Measurements from ENCODE around the gene CLCN4.

DNA sequence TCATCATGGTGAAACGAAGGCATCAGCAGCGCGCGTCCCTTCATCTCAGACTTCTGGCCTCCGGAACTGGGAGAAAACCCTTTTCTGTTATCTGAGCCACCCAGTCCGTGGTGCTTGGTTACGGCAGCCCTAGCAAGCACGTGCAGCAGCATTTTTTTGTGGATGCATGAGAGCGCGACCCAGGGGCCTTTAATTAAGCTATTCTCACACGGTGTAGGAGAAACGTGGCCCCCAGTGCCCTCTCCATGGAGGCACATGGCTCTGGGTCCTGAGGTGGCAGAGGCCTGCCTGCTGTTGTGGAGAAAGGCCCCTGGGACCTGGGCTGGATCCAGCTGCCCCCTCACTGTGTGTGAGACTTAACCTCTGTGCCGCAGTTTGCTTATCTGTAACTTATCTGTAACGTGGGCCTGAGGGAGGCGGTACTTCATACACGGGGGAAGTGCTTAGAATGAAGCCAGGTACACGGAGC, 9.5 kb downstream of the CLCN4 start:
- no peak for TF ChIP-seq POLR2AphosphoS5 (IDR thresholded peaks at IDR 0.05; ENCODE audit: low read length)
- no peak for TF ChIP-seq POLR2A (IDR thresholded peaks at IDR 0.05; ENCODE audit: low read depth, low read length)
- TF ChIP-seq, protein P1, sequence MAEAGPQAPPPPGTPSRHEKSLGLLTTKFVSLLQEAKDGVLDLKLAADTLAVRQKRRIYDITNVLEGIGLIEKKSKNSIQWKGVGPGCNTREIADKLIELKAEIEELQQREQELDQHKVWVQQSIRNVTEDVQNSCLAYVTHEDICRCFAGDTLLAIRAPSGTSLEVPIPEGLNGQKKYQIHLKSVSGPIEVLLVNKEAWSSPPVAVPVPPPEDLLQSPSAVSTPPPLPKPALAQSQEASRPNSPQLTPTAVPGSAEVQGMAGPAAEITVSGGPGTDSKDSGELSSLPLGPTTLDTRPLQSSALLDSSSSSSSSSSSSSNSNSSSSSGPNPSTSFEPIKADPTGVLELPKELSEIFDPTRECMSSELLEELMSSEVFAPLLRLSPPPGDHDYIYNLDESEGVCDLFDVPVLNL (IDR thresholded peaks at IDR 0.05; ENCODE audit: low read depth, low read length) = no peak

Measured in GM12878 (cell line).